Kidney (tissue), 14 donors: ENCODE results near the gene KLHL40. TPM values are rescaled to one million over a fixed set of nuclear protein-coding genes. Genes with fewer than 3 reads are reported as not detected.
A peak's percentile ranks its signal among the peaks of the same experiment; 100 is the strongest.

Experiments used
- DNase-seq, 5 donors: peaks; one replicate each; pipeline ENCODE4 v3.0.0-alpha.2; 2013 to 2020
- FAIRE-seq: peaks from 2 replicates; lab custom pipeline; 2012; peaks lifted over from hg19 to GRCh38; lab: Jason Lieb, UNC
- H3K27ac ChIP-seq, 2 donors: one replicate each; pipeline ENCODE4 v1.7.0; 2013; ENCODE audit warnings: low read depth in 2 of 2, low read length in 2 of 2, inconsistent platforms in 1 of 2
- H3K27me3 ChIP-seq: one replicate; pipeline ENCODE4 v1.7.1; 2013; ENCODE audit warnings: low read length, inconsistent platforms; ENCODE audit not compliant: control insufficient read depth, insufficient read depth
- H3K36me3 ChIP-seq, 3 donors: one replicate each; pipeline versions ENCODE4 v1.7.0 to v1.7.1; 2013; ENCODE audit warnings: low read length in 3 of 3, control low read depth in 1 of 3, inconsistent platforms in 1 of 3; ENCODE audit not compliant: insufficient read depth in 3 of 3, control insufficient read depth in 2 of 3
- H3K4me1 ChIP-seq, 3 donors: one replicate each; pipeline versions ENCODE4 v1.7.0 to v1.7.1; 2013; ENCODE audit warnings: low read length in 3 of 3, inconsistent platforms in 1 of 3, low read depth in 1 of 3; ENCODE audit not compliant: control insufficient read depth in 2 of 3, insufficient read depth in 2 of 3
- H3K4me3 ChIP-seq, 3 donors: one replicate each; pipeline versions ENCODE4 v1.7.0 to v1.8.1; 2013; ENCODE audit warnings: low read length in 3 of 3, control low read depth in 1 of 3, inconsistent platforms in 1 of 3
- H3K9ac ChIP-seq, 3 donors: one replicate each; pipeline versions ENCODE4 v1.7.0 to v1.7.1; 2013; ENCODE audit warnings: low read length in 3 of 3, control low read depth in 1 of 3, inconsistent platforms in 1 of 3
- H3K9me3 ChIP-seq, 3 donors: one replicate each; pipeline versions ENCODE4 v1.7.0 to v1.7.1; 2013; ENCODE audit warnings: low read length in 3 of 3, control low read depth in 1 of 3, inconsistent platforms in 1 of 3; ENCODE audit not compliant: control insufficient read depth in 2 of 3, insufficient read depth in 1 of 3
- intact Hi-C: fragments of 100-400 bp; cut with DNase I; formaldehyde crosslinking; loops from one replicate; pipeline ENCODE4 v1.11.1; 2022
- polyA plus RNA-seq: library from polyadenylated mRNA; stranded (reverse); fragments of 350-450 nt; fragmentation: Illumina TruSeq; extraction: RNeasy Lipid Tissue Mini Kit (QIAGEN cat#74804); gene quantifications from one replicate; pipeline ENCODE4 v1.2.3, GENCODE V29; 2014; ENCODE audit warnings: low read depth, low replicate concordance; ENCODE audit not compliant: insufficient read depth
- total RNA-seq: library from RNA; stranded (reverse); fragmentation: NEBNext Ultra II Directional; extraction: Animal tissue kit (Norgen Biotek cat#: 25700); gene quantifications from one replicate; pipeline ENCODE4 v1.2.1, GENCODE V29; 2021
- TF ChIP-seq, protein P1 (sequence below): IDR thresholded peaks from 3 replicates; pipeline ENCODE4 v1.5.1; 2012; ENCODE audit warnings: mild to moderate bottlenecking, moderate library complexity, borderline replicate concordance; ENCODE audit not compliant: insufficient read depth; ENCODE audit errors: extremely low read depth
- donor health status: control.
- donor health status: control.
- donor health status: control.
- donor health status: control.
- donor health status: control.
- donor health status: DM: yes; HTN: yes; CAD: no.
- donor health status: Normal renal cell carcinoma (clear cell type).

The KLHL40 gene
- total and polyA plus RNA-seq, 2 donors from 2014 or later, result not detected

DNA sequence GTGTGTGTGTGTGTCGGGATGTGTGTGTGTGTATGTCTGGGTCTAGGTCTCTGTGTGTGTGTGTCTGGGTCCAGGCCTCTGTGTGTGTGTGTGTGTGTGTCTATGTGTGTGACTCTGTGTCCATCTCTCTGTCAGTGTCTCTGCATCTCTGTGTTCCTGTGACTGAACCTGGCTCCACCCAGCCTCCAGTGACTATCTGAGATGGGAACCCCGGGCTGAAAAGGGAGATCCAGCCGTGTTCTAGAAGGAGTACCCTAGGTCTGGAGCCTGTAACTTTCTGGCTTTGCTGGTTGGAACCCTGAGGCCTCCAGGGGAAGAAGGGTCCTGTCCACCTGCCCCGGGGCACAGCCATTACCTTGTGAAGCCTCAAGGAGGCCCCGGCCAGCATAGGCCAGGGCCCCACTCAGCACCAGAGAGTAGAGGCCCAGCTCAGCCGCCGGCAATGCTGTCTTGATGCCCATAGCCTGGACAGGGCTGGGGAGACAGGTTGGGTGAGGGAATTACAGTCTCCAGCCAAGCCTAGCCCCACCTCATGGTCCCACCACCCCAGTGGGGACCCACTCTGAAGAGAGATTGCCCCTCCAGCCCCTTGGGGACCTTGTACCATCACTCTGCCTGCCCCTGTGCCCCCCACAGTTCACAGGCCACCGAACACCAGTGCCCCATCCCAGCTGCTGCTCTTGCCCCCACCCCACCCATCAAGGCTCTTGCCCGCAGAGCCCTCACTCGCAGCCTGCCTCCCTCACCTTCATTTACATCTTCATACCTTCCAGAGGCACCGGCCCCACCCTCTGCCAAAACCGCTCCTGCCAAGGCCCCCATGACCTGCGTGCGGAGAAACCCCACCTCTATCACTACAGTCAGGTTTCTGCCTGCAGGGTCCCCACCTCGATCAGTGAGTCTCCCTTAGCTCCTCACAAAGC is 15.3 kb downstream of the KLHL40 start:
- TF ChIP-seq, protein P1, sequence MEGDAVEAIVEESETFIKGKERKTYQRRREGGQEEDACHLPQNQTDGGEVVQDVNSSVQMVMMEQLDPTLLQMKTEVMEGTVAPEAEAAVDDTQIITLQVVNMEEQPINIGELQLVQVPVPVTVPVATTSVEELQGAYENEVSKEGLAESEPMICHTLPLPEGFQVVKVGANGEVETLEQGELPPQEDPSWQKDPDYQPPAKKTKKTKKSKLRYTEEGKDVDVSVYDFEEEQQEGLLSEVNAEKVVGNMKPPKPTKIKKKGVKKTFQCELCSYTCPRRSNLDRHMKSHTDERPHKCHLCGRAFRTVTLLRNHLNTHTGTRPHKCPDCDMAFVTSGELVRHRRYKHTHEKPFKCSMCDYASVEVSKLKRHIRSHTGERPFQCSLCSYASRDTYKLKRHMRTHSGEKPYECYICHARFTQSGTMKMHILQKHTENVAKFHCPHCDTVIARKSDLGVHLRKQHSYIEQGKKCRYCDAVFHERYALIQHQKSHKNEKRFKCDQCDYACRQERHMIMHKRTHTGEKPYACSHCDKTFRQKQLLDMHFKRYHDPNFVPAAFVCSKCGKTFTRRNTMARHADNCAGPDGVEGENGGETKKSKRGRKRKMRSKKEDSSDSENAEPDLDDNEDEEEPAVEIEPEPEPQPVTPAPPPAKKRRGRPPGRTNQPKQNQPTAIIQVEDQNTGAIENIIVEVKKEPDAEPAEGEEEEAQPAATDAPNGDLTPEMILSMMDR, result no peak
- DNase-seq (no peak), FAIRE-seq (no peak)
- Histone ChIP-seq H3K4me3 (no peak overlapping the region), H3K27ac (no peak overlapping the region), H3K36me3 (no peaks in the 10 kb centered on the region), H3K9ac (no peak overlapping the region), H3K9me3 (no peaks in the 10 kb centered on the region), H3K27me3 (no peaks in the 10 kb centered on the region), H3K4me1 (no peaks in the 10 kb centered on the region)
- intact Hi-C loops, result no loop called here

DNA sequence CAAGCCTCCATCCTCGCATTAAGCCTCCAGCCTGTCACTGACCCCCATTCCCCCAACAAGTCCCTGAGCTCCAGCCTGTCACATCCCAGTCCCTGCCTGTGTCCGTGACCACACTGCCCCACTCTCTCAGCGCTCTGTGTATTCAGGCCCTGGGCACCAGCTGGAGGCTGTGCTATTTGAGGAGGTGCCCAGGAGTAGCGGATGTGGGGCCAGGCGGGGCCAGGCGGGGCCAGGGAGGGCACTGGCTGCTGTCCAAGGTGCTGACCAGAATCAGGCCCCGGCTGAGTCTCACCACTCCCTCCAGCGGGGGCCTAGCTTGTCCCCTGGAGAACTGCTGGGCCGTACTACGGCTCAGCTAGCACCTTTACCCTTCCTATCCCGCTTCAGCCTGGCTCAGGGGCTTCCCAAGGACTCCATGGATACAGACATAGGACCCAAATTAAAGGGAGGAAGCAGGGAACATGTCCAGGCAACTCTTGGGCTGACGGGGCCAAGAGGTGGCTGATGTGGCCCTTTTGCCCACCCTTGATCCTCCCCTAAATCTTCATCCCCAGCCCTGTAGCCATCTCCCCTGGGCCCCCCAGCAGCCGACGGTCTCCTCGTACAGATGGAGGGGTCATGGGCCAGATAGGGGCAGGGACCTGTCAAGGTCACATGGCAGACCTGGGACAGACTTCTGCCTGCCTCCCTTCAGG is 16.2 kb downstream of the KLHL40 start:
- no peaks in the 10 kb centered on the region for H3K27me3 ChIP-seq
- H3K9me3 ChIP-seq, result no peaks in the 10 kb centered on the region
- H3K36me3 ChIP-seq, result no peaks in the 10 kb centered on the region
- H3K9ac ChIP-seq, result no peak overlapping the region
- no peaks in the 10 kb centered on the region for H3K4me1 ChIP-seq
- FAIRE-seq (no peak), DNase-seq (peak in 4 of 5 donors; percentile 82 to 89 (median 87))
- TF ChIP-seq, protein P1, result no peak
- no peak overlapping the region for H3K27ac ChIP-seq
- intact Hi-C loops, result no loop called here
- no peak overlapping the region for H3K4me3 ChIP-seq

DNA sequence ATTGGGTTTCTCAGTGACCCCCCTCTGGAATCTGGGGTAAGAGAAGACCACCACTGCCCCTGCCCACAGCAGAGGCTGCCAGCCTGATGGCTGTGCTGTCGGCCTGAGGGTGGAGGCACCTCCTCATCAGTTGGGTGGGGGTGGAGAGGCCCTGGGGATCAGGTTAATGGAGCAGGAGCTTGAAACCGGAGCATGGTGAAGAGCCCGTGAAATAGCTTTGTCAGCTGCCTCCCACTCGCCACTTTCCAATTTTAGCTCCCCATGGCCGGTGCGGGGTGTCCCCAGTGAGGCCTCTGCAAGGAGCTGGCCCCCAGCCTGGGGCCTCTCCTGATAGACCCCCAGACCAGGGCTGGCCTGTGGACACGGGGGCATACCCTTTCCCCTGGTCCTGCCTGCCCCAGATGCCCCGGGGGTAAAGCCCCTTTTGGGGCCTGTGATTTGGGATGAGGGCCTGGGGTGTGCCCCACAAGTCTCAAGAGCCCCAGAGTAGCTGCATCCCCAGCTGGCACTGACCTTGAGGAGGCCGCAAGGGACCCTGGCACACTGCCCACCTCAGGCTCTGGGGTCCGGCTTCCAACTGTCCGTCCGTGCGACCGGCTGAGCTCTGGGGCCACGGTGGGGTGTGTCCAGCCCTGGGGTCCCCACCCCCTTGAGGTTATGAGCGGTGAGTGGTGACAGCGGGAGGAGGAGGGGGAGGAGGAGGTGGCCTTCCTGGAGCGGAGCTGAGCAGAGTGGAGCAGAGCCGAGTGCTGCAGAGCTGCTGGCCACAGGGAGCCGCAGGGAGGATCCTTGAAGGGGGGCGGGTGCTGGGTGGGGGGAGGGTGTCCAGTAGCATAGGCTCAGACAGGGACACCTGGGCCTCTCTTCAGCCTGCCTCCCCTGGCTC is 17.0 kb downstream of the KLHL40 start, which contains the start of gene HHATL:
Gene HHATL, minus strand, starts transcription at position 733 of the 886 bp plus-strand sequence. CDS start 1,972 bp downstream, outside the sequence.
- no peak within 1 kb of the TSS for H3K9ac ChIP-seq
- peak in 4 of 5 donors; percentile 48 to 70 (median 58) for DNase-seq
- FAIRE-seq, result no peak
- H3K9me3 ChIP-seq, result no peaks in the 10 kb centered on the region
- no peaks in the 10 kb centered on the region for H3K4me1 ChIP-seq
- TF ChIP-seq, protein P1, result no peak
- H3K27ac ChIP-seq, result no peak within 1 kb of the TSS
- H3K36me3 ChIP-seq, result no peaks in the 10 kb centered on the region
- no peaks in the 10 kb centered on the region for H3K27me3 ChIP-seq
- intact Hi-C loops, result no loop called here
- H3K4me3 ChIP-seq, result no peak within 1 kb of the TSS
